CD4-positive, alpha-beta T cell treated with Interleukin-2 at 100 ng/mL for 4 hours (primary cell): ENCODE results near the gene NRG2.

ENCODE experiments used
- DNase-seq: peaks from one replicate; pipeline ENCODE4 v3.0.0-alpha.2; 2020; ENCODE audit warnings: low spot score

The NRG2 gene

DNA sequence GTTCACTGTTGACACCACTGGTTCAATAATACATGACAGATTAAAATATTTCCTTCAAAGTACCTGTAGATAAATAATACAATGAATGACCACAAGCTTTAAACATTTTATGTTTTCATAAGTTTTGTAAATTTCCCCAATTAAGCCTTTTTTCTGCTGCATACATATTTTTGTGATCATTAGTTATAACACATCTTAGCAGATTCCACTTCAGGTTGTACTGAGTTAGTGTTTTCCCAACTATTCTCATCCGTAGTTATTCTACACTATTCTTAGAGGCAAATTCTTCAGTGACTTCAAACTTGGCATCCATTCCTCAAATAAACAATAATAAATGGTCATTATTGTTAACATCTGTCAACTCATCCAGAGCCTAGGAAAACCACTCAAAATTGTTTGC is 100.9 kb downstream of the NRG2 start:
- no peak for DNase-seq

GRCh38 chr5:139930406-139930805 is 112.7 kb downstream of the NRG2 start:
- no peak for DNase-seq

DNA sequence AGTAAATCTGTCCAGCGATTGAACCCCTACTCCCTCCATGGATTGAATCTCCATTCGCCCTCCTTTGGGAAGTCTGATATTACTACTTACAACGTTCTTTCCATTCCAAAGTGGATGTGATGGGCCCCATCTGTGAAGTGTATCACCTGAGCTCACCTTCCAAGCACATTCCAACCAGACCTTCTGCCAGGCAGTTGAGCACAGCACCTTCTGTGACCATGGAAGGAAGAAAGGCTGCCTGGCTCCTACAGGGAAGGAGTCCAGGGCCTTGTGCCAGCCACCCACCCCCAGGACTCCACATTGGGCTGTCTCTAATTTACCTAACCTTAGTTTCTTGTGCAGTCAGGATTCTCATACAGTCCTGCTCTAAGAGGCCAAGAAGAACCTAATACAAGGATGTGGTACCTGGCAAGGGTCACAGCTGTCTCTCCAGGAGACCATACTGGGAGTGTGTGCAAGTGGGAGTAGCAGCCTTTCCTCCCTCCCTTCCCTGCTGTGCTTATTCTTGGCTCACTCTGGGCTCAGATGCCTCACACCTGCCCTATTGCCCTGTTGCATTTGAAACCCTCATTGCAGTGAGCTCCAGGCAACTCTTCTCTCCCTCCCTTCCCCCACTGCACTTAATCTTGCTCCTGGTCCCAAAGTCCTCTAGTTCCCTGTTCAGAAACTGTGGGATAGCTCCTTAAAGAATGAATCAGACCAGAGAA is 116.1 kb downstream of the NRG2 start:
- no peak for DNase-seq

DNA sequence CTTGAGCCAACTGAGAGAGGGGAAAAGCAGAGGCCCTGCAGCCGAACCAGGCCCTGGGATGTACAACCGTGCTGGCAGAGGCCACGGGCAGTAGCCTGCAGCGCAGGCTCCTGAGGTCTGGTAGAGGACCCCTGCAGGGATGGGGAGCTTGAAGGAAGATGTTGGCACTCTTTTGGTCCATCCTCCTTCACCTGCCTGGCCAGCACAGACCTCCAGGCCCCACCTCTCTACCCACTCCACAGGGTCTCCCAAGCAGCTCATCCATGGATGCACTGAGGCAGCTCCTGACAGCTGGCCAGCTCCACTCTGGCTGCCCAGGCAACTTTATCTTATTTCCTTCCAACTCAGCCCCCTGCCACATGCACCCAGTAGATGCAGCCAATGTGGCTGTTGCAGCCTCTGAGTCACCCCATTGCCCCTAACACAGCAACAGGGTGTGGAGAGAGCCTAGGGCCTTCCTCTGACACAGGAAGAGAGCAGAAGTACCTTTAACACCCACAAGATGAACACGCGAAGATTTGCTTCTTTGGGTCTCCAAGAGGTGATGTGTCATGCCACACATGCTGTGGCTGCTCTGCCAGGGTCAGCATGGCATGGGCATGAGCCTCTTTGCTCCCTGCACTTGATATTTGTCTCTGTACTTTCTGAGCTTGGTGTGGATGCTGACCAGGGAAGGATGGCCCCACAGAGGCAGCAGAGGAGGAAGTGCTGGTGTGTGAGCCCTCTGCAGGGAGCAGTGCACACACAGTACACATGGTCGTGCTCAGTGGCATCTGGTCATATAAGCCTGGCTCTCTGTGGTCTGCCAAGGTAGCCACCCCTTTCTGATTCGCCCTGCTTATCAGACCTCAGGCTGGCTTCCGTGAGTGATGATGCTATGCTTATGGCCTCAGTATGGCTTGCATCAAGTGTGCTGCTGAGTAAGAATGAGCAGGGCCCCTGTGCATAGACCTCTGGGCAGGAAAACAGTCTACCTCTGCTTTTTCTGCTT is 117.2 kb downstream of the NRG2 start:
- DNase-seq: peak; percentile 35

GRCh38 chr5:139925216-139925562 is 117.9 kb downstream of the NRG2 start:
- no peak for DNase-seq

- no peak for DNase-seq
Observed at GRCh38 chr5:139924294-139925215, 118.5 kb downstream of the NRG2 start.

- no peak for DNase-seq
Observed at GRCh38 chr5:139919308-139919707, 123.8 kb downstream of the NRG2 start.

DNA sequence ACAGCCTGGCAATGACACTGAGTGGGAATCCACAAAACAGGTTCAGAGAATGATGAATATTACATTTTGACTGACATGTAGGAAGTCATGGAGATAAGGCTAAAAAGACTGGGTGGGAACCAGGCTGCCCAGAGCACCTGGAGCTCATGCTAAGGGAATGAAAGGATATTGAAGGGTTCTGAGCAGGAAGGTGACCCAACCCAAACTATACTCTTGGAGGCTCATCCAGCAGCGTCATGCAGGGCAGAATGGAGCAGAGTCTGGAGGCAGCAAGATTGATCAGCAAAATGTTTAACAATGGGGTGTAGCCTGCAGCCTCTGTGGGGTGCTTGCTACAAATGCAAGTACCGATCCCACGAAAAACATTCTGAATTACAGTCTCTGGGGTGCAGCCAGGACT is 127.3 kb downstream of the NRG2 start:
- no peak for DNase-seq

DNA sequence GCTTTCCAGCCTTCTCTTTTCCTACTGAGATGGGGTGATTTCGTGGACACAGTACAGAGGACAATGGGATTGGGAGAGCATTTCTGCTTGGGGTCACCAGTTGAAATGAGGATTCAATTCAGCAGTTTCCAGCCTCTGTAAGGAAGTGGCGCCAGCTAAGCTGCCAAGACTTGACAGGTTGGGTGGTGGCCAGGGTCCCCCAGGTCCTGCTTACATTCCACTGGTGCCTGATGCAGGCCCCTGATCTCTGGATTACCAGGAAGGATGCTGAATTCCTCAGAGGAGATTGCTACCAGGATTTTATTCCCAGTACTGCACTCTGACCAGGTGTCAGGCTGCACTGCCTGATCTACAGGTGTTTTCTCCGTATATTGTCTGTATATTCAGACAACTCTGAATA is 127.8 kb downstream of the NRG2 start:
- DNase-seq: no peak

- no peak for DNase-seq
Observed at GRCh38 chr5:139914218-139914807, 128.8 kb downstream of the NRG2 start.

- DNase-seq: no peak
Observed at GRCh38 chr5:139912804-139913203, 130.3 kb downstream of the NRG2 start.

GRCh38 chr5:139912158-139912557 is 130.9 kb downstream of the NRG2 start:
- no peak for DNase-seq

GRCh38 chr5:139911425-139912120 is 131.5 kb downstream of the NRG2 start:
- DNase-seq: no peak

GRCh38 chr5:139910901-139911300 is 132.2 kb downstream of the NRG2 start:
- no peak for DNase-seq

DNA sequence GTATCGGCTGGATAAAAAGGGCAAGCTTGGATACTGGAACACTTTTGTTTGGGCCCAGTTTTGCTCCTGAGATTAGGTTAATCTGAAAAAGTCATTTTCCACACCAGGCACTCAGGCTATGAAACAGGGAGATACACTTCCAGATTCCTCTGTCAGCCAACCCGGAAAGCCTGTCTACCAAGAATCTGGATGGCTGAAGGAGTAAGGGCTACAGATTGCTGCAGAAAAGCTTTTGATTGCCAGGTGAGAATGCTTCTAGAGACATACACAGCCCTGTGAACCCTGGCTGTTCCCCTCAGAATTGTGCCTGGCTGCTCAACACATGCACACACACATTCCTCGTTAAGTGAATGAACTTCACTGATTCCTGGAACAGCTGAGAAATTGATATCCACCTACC is 133.1 kb downstream of the NRG2 start:
- DNase-seq: no peak

DNA sequence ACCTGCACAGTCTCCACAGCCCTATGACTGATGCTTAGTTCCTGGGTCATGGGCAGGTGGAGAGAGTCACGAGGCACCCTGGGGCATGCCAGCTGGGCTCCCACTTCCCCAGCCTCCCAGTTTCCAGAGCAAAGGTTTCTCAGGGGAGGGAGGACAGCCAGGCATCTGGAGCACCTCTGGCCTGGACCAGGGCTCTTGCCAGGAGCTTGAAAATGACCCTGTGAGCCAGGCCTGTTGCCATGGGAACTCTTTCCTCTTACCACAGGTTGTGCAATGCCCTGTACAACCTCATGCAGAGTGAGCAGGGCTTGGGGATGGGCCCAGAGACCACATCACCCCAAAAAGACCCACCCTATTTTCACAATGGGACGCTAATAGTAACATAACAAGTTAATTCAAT is 134.3 kb downstream of the NRG2 start:
- no peak for DNase-seq

DNA sequence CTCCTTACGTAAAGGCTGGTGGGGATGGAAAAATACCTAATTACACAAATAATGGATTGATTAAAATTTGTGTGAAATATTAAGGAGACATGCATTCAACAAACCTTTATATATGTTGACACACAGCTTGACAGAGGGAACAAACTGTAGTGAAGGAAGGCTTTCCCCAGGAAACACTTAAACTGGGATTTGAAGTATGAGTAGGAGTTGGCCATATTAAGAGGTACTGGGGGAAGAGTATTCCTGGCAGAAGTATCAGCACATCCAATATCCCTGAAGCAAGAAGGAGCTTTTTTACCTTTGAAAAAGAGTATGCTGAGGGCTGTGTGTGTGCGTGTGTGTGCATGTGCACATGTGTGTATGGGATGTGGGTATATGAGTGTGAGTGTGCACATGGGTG is 136.4 kb downstream of the NRG2 start:
- DNase-seq: no peak

- no peak for DNase-seq
Observed at GRCh38 chr5:139904816-139905661, 138.1 kb downstream of the NRG2 start.

DNA sequence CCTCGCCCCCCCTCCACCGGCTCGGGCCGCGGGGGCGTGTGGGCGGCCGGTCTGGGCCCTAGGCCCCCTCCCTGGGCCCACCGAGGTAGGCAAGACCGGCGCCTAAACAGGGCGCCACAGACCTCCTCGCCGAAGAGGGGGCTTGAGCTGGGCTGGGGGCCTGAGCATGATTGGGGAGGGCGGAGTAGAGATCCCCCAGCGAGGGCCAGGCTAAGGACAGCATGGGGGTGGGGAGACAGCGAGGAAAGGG is 138.6 kb downstream of the NRG2 start:
- no peak for DNase-seq

DNA sequence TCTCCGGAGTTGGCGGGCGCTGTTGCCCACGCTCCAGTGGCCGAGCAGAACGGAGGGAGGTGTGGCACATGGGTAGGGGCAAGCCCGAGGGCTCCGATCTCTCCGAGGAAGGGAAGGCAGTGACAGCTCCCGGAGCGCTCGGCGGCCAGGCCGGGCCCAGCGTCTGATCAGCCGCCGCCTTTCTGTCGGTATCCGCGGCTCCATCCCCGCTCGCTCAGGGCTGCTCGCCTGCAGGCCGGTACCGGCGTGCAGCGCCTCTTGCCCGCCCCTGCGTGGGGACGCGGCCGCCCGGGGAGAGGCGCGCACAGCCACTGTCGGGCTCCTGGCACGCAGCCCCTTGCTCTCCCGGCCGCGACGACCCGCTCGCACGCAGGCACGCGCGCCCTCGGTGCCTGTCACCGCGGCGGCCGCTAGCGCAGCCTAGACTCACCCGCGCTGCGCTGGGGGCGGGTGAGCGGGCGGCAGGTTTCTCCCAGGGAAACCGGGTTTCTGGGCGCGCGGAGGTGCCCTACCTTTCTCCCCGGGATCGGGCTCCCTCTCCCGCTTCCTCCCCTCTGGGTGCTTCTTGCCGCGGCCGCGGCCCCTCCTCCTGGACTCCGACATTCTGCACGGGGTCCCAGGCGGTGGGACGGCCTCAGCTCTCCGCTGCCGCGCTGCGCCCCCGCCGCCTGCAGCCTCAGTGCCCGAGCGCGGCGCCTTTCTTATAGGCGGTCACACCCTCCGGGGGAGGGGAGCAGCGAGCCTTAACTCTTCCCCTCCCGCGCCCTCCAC is 139.1 kb downstream of the NRG2 start:
- no peak for DNase-seq
